GM08714 (cell line): ENCODE data around the gene ITPKC.
A peak's percentile ranks its signal among the peaks of the same experiment; 100 is the strongest.

Source experiments
- H3K4me3 ChIP-seq: fragments of 200-500 bp; sonication (Bioruptor generic); 2 replicates; pipeline ENCODE4 v1.5.1; 2014; ENCODE audit warnings: mild to moderate bottlenecking, low read length, inconsistent platforms
- ZNF274 ChIP-seq: IDR thresholded peaks from 2 replicates; pipeline ENCODE4 v1.6.1; 2012; ENCODE audit warnings: mild to moderate bottlenecking, low read depth, low read length

Gene ITPKC

DNA sequence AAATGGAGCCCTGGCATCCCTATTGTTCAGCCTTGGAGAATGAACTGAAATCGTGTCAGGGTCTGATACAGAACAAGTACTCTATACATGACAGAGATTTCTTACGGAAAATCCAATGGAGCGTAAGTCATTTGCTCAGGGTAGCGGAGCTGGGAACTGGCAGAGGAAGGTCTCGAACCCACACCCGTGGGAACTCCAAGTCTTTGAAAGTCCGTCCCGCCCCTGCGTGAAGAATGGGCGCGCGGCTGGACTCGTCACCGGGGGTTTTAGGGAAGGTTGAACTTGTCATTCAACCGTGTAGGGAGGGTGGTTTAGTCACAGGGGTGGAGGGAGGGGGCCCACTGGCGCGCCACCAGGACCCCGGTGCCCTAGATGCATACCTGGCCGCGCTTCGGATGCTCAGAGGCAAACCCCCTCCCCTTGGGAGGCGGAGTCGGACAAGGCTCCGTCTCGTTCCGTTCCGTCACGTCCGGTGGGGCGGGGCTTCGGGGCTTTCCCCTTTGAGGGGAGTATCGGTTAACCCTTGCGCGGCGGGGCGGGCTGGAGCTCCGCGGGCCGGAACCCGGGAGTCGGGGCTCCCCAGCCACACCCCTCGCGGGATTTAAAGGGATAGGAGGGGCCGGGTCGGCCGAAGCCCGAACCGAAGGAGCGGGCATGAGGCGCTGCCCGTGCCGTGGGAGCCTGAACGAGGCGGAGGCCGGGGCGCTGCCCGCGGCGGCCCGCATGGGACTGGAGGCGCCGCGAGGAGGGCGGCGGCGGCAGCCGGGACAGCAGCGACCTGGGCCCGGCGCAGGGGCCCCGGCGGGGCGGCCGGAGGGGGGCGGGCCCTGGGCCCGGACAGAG is at the start of gene ITPKC, which contains the start of gene COQ8B:
ITPKC (plus strand) TSS at position 631 of the 843 bp plus-strand sequence; CDS start at position 655, 24 bp downstream.
COQ8B (minus strand) TSS at position 405 of the 843 bp plus-strand sequence. CDS start 2,254 bp downstream, outside the sequence.
- peak within 1 kb of the TSS; percentile 64 for H3K4me3 ChIP-seq
- no peak for TF ChIP-seq ZNF274

DNA sequence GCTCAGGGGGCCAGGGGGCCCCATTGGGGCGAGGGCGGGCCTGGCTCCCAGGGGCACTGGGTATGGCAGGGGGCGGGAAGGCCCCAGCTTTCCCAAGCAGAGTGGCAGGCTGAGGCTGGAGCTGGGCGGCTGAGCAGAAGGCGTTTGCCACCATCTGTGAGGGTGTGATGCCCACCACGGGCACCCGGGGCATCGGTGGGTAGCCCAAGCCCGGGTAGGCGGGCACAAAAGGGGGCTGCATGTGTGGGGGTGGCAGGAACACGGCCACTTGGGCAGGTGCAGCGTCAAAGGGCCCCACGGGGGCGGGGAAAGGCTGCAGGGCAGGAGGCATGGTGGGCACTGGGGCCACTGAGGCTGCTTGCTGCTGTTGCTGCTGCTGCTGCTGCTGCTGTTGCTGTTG is 49.3 kb upstream of the ITPKC start:
- no peak overlapping the region for H3K4me3 ChIP-seq
- TF ChIP-seq ZNF274: no peak

DNA sequence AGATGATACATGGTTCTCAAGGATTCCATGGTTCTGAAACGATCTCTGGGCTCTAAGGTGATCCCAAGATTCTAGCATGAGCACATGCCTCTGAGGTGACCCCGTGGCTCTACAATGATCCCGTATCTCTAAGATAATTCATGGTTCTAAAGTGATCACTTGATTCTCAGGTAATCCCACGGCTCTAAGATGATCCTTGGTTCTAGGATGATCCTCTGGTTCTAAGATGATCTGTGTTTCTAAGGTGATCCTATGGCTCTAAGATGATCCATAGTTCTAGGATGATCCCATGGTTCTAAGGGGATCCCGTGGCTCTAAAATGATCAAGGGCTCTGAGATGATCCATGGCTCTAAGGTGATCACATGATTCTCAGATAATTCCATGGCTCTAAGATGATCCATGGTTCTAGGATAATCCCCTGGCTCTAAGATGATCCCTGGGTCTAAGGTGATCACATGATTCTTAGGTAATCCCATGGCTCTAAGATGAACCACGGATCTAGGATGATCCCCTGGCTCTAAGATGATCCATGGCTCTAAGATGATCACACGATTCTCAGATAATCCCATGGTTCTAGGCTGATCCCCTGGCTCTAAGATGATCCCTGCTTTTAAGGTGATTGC is 47.8 kb upstream of the ITPKC start:
- TF ChIP-seq ZNF274: no peak
- no peak overlapping the region for H3K4me3 ChIP-seq

DNA sequence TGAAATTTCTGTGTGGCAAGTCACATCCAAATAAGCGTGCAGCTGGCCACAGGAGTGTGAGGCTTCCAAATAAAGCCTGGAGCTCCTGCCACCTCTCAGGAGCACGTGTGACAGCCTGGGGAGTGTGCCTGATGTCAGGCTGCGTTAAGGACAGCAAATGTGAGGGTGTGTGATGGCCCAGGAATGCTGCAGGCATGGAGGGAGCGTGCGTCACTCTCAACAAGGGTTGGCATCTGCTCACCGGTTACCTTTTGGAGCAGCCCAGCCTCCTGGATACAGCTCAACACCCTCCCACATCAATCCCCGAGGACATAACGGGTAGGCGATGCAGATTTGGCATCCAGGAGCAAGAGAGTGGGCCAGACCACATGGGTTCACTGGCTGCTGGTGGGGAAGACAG is 45.5 kb upstream of the ITPKC start:
- no peak overlapping the region for H3K4me3 ChIP-seq
- no peak for TF ChIP-seq ZNF274

DNA sequence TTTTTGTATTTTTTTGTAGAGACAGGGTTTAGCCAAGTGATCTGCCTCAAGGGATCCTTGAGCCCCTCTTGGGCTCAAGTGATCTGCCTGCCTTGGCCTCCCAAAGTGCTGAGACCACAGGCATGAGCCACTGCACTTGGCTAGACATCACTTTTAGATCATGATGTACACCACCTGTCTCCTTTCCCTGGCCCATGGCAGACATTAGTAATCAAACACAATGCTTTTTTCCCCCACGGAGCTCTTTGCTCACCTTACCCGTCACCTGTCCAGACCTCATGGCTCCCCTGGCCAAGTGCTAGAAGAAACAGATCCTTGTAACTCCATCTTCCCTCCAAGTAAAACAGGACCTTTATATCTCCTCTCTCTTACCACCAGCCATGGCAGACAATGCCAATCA is 44.9 kb upstream of the ITPKC start:
- no peak for TF ChIP-seq ZNF274
- no peak overlapping the region for H3K4me3 ChIP-seq

DNA sequence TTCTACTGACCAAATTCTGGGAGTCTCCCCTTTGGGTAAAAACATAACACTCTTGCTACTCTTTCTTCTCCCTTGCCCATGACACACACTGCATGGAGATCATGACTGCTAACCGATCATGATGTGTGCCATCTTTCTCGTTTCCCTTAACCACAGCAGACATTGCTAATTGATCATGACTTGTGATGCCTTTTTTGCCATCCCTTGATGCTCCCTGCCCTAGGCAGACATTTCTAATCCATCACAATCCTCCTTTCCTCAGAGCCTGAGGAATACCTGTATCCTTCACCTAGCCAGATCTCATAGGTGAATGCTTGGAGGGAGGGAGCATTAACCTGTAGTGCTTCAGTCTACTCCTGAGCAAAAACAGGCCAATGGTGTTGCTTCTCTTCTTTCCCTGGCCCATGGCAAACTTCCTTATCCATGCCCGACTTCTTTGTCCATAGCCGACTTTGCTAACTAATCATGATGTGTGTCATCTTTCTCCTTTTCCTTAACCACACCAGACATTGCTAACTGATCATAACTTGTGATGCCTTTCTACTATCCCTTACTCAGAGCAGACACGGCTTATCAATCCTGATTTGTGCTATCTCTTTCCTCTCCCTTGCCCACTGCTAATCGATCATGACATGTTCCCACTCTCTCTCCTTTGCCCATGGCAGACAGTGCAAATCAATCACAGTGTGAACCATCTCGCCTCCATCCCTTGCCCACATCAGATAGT is 44.2 kb upstream of the ITPKC start:
- TF ChIP-seq ZNF274: no peak
- H3K4me3 ChIP-seq: no peak overlapping the region

DNA sequence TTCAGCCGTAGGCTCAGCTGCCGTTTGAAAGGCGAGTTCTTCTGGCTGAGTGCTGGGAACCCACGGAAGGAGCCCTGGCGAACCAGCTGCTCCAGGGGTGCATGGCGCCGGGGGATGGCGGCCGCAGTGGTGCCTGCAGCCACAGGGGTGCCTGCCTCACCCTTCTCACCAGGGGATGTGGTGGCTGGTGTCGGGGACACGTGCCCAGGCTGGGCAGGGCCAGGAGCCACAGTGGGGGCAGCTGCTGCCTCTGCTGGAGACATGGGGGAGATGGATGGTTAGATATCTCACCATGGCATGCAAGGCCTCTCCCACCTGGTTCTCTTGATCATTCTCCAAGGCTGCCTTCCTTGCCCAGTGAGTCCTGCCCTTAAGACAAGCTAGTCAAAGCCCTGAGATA is 43.5 kb upstream of the ITPKC start:
- no peak overlapping the region for H3K4me3 ChIP-seq
- no peak for TF ChIP-seq ZNF274

DNA sequence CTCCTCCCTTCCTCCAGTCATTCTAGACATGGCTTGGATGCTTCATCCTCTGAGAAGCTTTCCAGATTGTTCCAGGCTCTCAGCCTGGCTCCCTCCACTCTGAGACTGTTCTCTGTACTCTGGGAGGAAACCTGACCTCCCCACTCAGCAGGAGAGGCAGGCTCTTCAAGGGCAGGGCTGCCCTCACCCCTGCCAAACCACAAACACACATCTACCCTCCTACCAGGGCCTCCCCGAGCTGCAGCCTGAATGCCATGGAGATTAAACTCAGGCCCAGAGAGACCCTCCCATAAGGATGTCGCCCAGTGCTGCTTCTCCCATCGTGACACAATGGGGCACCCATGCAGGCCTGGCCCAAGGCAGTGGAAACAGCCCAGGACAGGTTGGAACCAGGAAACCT is 42.6 kb upstream of the ITPKC start:
- no peak for TF ChIP-seq ZNF274
- no peak overlapping the region for H3K4me3 ChIP-seq

DNA sequence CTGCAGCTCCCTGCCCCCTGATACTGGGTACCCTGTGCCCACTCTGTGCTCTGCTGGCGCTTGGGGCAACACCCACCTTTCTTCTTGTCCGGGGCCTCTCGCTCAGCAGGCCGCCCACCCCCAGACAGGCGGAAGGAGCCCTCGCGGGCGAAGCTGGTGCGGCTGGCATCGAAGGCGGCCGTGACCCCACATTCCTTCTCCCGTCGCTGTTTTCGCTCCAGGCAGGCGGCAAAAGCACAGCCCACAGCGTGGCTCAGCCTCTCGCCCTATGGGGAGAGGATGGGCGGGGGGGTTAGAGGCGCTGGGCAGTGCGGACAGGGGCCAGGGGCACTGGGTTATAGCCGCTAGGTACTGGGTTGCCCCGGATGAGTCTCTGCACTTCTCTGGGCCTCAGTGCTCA is 39.8 kb upstream of the ITPKC start:
- no peak for TF ChIP-seq ZNF274
- H3K4me3 ChIP-seq: no peak overlapping the region

DNA sequence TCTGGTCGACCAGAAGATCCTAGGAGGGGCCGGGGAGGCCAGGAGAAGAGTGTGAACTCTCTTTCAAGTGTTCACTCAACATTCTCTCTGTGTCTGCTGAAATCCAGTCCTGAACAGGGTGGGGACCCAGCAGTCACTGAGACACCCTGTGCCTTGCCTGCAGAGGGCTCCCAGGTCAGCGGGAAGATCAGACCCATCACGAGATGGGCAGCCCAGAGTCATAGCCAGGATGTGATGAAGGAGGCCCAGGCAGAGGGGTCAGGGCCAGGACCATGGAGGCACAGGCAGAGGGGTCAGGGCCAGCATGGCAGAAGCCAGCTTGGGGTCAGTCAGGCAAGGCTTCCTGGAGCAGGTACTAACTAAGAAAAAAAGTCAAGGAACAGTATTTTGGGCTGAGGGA is 35.9 kb upstream of the ITPKC start:
- TF ChIP-seq ZNF274: no peak
- no peak overlapping the region for H3K4me3 ChIP-seq

DNA sequence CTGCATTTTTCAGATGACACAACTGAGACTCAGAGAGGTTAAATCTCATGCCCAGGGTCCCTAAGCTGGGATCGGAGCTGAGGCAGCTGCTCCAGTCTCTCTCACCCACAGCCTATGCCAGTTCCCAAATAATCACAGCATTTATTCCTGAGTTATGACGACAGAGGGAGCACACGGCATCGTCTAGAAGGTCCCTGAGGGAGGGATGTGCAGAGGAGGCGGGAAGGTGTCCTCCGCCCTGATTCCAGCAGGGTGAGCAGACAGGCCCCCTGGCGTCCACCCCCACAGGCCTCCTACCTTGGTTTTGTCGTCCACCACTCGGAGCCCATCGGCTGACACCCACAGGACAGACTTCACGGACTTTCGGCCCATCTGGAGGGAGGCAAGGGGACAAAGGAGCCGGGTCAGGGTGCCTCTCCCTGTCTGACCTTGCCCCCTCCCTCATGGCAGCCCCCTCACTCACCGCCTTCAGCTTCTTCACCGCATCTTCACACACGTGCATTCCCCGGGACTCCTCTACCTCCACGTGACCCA is 34.4 kb upstream of the ITPKC start:
- H3K4me3 ChIP-seq: no peak overlapping the region
- no peak for TF ChIP-seq ZNF274

DNA sequence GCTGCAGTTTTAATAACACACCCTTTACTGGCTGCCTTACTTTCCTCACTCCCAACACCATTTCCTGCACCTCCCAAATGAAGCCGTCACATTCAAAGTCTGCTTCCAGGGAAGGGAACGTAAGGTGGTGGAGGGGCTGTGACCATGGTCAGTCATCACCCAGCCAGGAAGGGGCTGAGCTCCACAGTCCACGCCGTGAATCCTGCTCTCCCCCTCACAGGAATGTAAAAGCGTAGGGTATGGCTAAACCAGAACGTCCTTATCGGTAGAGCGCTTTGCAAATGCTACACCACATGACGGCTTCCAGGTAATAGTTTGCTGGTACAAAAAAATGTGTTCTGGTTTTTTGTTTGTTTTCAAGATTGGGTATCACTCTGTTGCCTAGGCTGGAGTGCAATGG is 33.5 kb upstream of the ITPKC start:
- no peak for TF ChIP-seq ZNF274
- H3K4me3 ChIP-seq: no peak overlapping the region

DNA sequence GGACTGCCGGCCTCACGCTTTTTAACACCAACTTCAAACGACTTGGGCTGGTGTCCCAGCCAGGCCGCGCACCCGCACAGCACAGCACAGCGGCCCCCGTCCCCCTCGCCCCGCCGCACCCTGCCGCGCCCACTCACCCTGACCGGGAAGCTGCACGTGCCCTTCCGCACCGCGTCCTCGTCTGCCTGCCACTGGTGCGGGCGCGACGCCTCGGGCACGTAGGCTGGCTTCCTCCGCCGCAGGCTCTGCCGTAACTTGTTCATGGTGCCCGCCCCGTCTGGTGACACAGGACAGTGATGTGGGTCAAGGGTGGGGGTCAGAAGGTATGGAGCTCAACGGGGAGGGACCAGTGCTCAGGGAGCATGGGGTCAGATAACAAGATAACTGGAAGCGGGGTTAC is 32.6 kb upstream of the ITPKC start:
- H3K4me3 ChIP-seq: no peak overlapping the region
- TF ChIP-seq ZNF274: no peak

DNA sequence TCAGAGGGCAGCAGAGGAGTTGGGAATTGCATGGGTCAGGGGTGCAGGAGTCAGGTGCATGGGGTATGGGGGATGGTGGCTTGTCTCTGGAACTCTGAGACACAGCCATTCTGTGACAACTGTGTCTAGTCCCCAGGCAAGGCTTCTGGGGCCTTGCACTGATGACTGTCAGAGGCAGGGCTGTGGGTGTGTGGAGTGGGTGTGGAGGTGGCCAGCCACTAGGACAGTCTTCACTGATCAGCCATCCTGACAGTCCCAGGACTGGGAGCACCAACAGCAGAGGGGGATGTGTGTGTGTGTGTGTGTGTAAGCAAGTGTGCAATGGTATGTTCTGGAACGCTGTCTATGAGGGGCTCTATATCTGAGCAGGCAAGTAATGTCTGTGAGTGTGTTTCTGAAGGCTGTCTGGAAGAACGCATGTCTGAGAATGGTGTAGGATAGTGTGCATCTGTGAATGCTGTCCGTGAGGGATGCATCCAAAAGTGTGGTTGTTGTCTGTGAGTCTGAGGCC is 31.8 kb upstream of the ITPKC start:
- TF ChIP-seq ZNF274: no peak

More for the DNA sequence above, 31.8 kb upstream of the ITPKC start:
- no peak overlapping the region for H3K4me3 ChIP-seq
